ENCODE measurements around the gene SNRNP27. TPM values are rescaled to one million over a fixed set of nuclear protein-coding genes. Genes with fewer than 3 reads are reported as not detected.

SNRNP27 gene, protein sequence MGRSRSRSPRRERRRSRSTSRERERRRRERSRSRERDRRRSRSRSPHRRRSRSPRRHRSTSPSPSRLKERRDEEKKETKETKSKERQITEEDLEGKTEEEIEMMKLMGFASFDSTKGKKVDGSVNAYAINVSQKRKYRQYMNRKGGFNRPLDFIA
- 48.2 to 81.8 TPM (median 52.7 TPM) in 5 replicates for total RNA-seq (2022; extraction: Qiagen RNA extraction; ENCODE audit: low read depth)

GRCh38 chr2:69893684-69894551, at the start of gene SNRNP27:
Gene SNRNP27 (plus strand): TSS chr2:69893956. CDS start chr2:69893985, 29 bp downstream.

DNA sequence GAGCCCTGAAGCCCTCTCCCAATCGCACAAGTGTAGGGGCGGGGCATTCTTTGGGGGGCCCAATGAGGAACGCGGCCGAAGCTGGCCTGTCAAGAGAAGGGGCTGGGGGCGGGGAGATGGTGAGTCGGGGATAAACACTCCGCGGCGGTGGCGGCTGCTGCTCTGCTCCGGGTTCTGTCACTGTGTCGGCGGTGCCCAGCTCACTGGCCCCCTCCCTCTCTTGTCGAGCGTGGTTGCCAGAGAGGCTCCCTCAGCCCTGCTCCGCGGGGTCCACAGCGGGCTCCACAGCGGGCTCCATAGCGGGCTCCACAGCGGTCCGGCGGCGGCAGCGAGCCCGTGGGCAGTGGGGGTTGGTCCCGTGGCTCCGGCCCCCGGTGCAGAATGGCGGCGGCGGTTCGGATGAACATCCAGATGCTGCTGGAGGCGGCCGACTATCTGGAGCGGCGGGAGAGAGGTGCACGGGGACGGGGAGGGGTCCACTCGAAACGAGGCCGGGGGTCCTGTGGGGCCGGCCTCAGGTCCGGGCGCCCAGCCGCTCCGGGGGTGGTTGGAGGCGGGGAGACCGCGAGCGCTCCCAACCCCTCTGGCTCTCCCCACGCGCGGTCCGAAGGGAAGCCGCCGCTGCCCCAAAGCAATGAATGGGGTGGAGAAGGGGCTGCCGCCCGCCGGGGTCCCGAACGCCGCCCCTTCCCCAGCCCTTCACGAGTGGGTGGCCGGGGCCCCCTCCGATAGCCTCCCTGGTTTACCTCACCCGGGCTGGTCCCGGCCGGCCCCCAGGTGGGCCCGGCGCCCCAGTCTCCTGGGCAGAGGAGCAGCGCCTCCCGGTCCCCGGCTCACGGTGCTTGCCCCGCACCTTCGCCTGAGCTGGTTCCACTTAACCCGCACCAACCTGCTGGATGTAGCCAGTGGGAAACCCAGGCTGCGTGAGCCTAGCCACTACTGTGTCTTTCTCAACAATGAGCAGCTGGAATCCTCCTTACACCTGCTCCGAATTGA, 21.5 kb downstream of the SNRNP27 start, which contains the start of gene MXD1:
TSS of gene MXD1 (plus strand) at position 160 of the 996 bp plus-strand sequence. CDS start at position 382, 222 bp downstream.

Other genes starting within 250 kb of the SNRNP27 start
- 310 to 373 TPM (median 348 TPM) in 5 replicates for gene ANXA4, start 151.8 kb upstream of the SNRNP27 start, total RNA-seq (2022; extraction: Qiagen RNA extraction; ENCODE audit: low read depth)
- 9.0 to 11.8 TPM (median 10.5 TPM) in 5 replicates for gene GMCL1, start 64.3 kb upstream of the SNRNP27 start, total RNA-seq (2022; extraction: Qiagen RNA extraction; ENCODE audit: low read depth)
- 1.8 to 2.8 TPM (median 2.4 TPM) in 5 replicates for gene MXD1, start 21.2 kb downstream of the SNRNP27 start, total RNA-seq (2022; extraction: Qiagen RNA extraction; ENCODE audit: low read depth)
- 0.16 to 0.40 TPM (median 0.29 TPM) in 5 replicates for gene ASPRV1, start 67.7 kb downstream of the SNRNP27 start, total RNA-seq (2022; extraction: Qiagen RNA extraction; ENCODE audit: low read depth)
- 381 to 468 TPM (median 436 TPM) in 5 replicates for gene PCBP1, start 193.5 kb downstream of the SNRNP27 start, total RNA-seq (2022; extraction: Qiagen RNA extraction; ENCODE audit: low read depth)